ENCODE measurements around the gene FSTL4. TPM values are rescaled to one million over a fixed set of nuclear protein-coding genes. Genes with fewer than 3 reads are reported as not detected.

FSTL4 gene
- total and polyA plus RNA-seq, 2 experiments from 2014 or later, result 1.4 to 2.8 TPM

DNA sequence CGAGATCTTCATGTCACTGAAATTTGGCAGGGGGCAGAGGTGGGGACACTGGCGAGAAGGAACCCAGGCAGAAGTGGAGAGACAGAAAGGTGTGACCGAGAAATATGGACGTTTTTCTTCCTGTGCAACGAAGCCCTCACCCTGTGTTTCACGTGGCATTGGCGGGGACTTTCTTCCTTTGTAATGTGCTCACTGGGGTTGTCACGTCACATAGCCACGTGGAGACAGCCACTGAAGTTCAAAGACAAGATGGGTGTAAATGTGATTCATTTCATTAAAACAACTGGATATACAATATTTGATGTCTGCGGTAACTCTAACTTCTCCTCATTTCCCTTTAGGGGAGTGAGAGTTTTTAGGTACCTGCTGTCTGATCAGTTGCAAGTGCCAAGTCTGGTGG lies 225.7 kb downstream of the FSTL4 start (continued):
- no peak for TF ChIP-seq ZNF462 (CRISPR knock-in tag; IDR thresholded peaks at IDR 0.05)

GRCh38 chr5:133385346-133385745 lies 227.0 kb downstream of the FSTL4 start:
- Mint-ChIP-seq H3K36me3 (ENCODE audit: low read depth) (no peaks in the 10 kb centered on the region), H3K4me1 (peaks cover 25% of the 10 kb centered on the region), H3K27me3 (ENCODE audit: insufficient read depth, low read depth, poor library complexity) (peaks cover 9% of the 10 kb centered on the region), H3K9me3 (no peaks in the 10 kb centered on the region; the same call in 1 of the 3 replicates), H3K4me3 (no peak overlapping the region), H3K27ac (no peak overlapping the region)
- no peaks in the 10 kb centered on the region for H3K36me3 ChIP-seq (ENCODE audit: insufficient read depth)
- no peak overlapping the region for H3K4me2 ChIP-seq
- H3K4me3 ChIP-seq, result no peak overlapping the region
- H3K27me3 ChIP-seq (ENCODE audit: insufficient read depth), result no peaks in the 10 kb centered on the region
- DNase-seq (ENCODE audit: low spot score), result no peak
- no peaks in the 10 kb centered on the region for H3K79me2 ChIP-seq (replicated peaks; ENCODE audit: insufficient read depth)
- H3K9me2 ChIP-seq (ENCODE audit: insufficient read depth), result peaks cover 2% of the 10 kb centered on the region; the same call in 1 of the 2 replicates
- H4K20me1 ChIP-seq (replicated peaks; ENCODE audit: insufficient read depth), result no peaks in the 10 kb centered on the region
- no peak overlapping the region for H3K27ac ChIP-seq (ENCODE audit: low read depth)
- no peak for ATAC-seq
- peaks cover 10% of the 10 kb centered on the region; the same call in 1 of the 2 replicates for H3K4me1 ChIP-seq (ENCODE audit: insufficient read depth)
- H3F3A ChIP-seq (replicated peaks; ENCODE audit: low read depth), result no peaks in the 10 kb centered on the region
- H2AFZ ChIP-seq, result no peak overlapping the region
- no peak for TF ChIP-seq CTCF (conservative IDR thresholded peaks at IDR 0.05; ENCODE audit: low read depth in 2 of 2)
- TF ChIP-seq CREB1 (CRISPR knock-in tag; IDR thresholded peaks at IDR 0.05; ENCODE audit: low read depth), result no peak
- no peak for TF ChIP-seq ZNF114 (CRISPR knock-in tag; IDR thresholded peaks at IDR 0.05)
- TF ChIP-seq EZH2 (IDR thresholded peaks at IDR 0.05; ENCODE audit: low read depth, unreplicated experiment), result no peak
- TF ChIP-seq EZH2phosphoT487 (IDR thresholded peaks at IDR 0.05; ENCODE audit: unreplicated experiment), result no peak
- TF ChIP-seq STAT1 (IDR thresholded peaks at IDR 0.05; ENCODE audit: unreplicated experiment), result no peak
- no peak for TF ChIP-seq POLR2AphosphoS5 (IDR thresholded peaks at IDR 0.05; ENCODE audit: low read depth)
- TF ChIP-seq, protein P1, sequence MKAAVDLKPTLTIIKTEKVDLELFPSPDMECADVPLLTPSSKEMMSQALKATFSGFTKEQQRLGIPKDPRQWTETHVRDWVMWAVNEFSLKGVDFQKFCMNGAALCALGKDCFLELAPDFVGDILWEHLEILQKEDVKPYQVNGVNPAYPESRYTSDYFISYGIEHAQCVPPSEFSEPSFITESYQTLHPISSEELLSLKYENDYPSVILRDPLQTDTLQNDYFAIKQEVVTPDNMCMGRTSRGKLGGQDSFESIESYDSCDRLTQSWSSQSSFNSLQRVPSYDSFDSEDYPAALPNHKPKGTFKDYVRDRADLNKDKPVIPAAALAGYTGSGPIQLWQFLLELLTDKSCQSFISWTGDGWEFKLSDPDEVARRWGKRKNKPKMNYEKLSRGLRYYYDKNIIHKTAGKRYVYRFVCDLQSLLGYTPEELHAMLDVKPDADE (IDR thresholded peaks at IDR 0.05), result no peak
- TF ChIP-seq, protein P2, sequence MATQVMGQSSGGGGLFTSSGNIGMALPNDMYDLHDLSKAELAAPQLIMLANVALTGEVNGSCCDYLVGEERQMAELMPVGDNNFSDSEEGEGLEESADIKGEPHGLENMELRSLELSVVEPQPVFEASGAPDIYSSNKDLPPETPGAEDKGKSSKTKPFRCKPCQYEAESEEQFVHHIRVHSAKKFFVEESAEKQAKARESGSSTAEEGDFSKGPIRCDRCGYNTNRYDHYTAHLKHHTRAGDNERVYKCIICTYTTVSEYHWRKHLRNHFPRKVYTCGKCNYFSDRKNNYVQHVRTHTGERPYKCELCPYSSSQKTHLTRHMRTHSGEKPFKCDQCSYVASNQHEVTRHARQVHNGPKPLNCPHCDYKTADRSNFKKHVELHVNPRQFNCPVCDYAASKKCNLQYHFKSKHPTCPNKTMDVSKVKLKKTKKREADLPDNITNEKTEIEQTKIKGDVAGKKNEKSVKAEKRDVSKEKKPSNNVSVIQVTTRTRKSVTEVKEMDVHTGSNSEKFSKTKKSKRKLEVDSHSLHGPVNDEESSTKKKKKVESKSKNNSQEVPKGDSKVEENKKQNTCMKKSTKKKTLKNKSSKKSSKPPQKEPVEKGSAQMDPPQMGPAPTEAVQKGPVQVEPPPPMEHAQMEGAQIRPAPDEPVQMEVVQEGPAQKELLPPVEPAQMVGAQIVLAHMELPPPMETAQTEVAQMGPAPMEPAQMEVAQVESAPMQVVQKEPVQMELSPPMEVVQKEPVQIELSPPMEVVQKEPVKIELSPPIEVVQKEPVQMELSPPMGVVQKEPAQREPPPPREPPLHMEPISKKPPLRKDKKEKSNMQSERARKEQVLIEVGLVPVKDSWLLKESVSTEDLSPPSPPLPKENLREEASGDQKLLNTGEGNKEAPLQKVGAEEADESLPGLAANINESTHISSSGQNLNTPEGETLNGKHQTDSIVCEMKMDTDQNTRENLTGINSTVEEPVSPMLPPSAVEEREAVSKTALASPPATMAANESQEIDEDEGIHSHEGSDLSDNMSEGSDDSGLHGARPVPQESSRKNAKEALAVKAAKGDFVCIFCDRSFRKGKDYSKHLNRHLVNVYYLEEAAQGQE (IDR thresholded peaks at IDR 0.05; ENCODE audit: unreplicated experiment), result no peak
- no peak for TF ChIP-seq NANOG (IDR thresholded peaks at IDR 0.05; ENCODE audit: borderline replicate concordance)
- TF ChIP-seq ZNF331 (CRISPR knock-in tag; IDR thresholded peaks at IDR 0.05; ENCODE audit: low read depth), result no peak
